Hepatic stellate cell (primary cell): ENCODE measurements around the gene CACNB3.
A peak's percentile ranks its signal among the peaks of the same experiment; 100 is the strongest.
"Not testable (repeated sequence)": the region's sequence is repeated elsewhere in the genome, so short reads cannot be mapped to it uniquely, and the experiment has no call there.

ENCODE experiments used
- DNase-seq: peaks from one replicate; pipeline ENCODE4 v3.0.0; 2011; ENCODE audit warnings: low spot score

CACNB3 gene

DNA sequence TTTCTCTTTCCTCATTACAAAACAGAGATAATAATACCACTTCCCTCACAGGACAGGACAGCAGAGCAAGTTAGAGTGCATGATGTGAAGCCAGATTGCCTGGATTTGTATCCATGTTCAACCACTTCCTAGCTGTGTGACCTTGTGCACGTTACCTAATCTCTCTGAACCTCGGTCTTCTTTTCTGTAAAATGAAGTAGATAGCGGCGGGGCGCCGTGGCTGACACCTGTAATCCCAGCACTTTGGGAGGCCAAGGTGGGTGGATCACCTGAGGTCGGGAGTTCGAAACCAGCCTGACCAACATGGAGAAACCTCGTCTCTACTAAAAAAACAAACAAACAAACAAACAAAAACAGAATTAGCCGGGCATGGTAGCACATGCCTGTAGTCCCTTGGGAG, 36.6 kb downstream of the CACNB3 start:
- DNase-seq, result not testable (repeated sequence)

DNA sequence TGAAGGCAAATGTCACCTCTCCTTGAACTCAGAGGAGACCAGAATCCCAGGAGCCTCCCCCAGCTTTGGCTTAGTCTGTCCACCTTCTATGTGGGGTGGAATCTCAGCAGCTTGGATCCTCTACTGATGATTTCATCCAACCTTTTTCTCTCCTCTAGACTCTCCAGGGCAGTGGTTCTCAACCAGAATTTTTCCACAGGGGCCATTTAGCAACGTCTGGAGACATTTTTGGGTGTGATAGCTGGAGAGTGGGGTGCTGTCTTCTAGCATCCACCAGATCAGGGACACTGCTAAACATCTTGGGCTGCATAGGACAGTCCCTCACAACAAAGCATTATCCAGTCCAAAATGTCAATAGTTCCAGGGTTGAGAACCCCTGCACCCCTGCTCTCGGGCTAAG, 38.1 kb downstream of the CACNB3 start:
- DNase-seq, result no peak

GRCh38 chr12:48857278-48857994, 39.1 kb downstream of the CACNB3 start:
- no peak for DNase-seq

GRCh38 chr12:48858043-48858442, 39.7 kb downstream of the CACNB3 start:
- no peak for DNase-seq

GRCh38 chr12:48859607-48860006, 41.3 kb downstream of the CACNB3 start:
- DNase-seq, result no peak

GRCh38 chr12:48860236-48860635, 41.9 kb downstream of the CACNB3 start:
- DNase-seq, result not testable (repeated sequence)

- DNase-seq, result no peak
These were observed 42.8 kb downstream of the CACNB3 start for GRCh38 chr12:48861111-48861510.

DNA sequence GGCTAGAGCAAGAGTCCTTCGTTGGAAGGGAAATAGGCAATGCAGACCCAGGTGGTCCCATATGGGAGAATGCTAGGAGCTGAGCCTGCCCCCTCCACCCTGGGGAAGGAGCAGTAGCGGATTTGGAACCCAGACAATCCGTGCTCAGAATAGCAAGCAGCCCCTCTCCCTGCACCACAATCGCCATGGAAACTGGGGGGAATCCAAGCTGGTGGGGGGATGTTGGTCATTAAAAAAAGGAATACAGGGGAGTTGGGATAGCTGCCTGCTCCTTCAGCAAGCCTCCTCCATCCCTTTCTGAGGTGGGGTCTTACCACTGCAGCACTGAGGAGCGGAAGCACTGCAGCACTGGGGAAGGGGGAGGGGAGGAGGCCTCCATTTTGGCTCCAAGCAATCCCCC, 44.5 kb downstream of the CACNB3 start:
- DNase-seq, result no peak

- DNase-seq, result no peak
These were observed 45.0 kb downstream of the CACNB3 start for GRCh38 chr12:48863291-48863690.

GRCh38 chr12:48865281-48866051, 47.2 kb downstream of the CACNB3 start, which contains the start of gene RND1:
RND1 (minus strand) TSS chr12:48865870; CDS start chr12:48865767, 103 bp downstream.
- DNase-seq, result peak; percentile 95

DNA sequence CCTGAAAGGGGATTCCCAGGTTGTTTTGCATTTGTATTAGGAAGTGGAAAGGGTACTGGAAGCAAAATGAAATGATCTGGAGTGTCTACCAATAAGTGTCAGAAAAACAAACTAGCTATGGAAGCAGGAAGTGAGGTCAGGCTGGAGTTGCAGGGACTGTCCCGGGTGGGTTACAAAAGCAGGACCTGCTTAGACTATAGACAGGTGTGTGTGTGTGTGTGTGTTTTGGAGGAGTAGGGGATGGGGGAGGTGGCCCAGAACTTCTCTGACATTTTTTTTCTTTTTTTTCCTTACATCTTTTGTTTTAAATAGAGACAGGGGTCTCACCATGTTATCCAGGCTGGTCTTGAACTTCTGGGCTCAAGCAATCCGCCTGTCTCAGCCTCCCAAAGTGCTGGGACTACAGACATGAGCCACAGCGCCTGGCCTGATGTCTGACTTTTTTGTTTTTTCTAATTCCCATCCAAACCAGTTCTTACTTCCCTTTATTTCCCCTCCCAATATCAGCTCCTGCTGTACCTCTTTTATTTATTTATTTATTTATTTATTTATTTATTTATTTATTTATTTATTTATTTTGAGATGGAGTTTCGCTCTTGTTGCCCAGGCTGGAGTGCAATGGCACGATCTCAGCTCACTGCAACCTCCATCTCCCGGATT, 47.9 kb downstream of the CACNB3 start:
- DNase-seq, result no peak

DNA sequence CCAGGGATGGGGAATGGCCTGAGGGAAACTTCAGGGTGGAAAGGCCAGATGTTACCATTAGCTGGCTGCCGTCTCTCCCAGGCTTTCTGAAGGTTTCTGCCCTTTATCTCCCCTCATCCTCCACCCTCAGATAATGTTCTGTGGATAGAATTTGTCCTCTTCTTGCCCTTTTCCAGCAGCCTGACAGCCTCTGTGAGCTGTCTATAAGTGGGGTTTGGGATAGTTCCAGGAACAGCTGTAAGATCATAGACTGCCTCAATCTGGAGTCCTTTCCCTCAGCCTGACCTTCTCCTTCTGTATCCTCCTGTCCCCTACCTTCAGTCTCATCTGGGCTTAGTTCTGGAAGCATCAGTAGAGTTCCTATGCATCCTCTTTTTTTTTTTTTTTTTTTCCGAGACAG, 50.2 kb downstream of the CACNB3 start:
- no peak for DNase-seq

- DNase-seq, result no peak
These were observed 50.9 kb downstream of the CACNB3 start for GRCh38 chr12:48869191-48869590.

- DNase-seq, result no peak
These were observed 54.8 kb downstream of the CACNB3 start for GRCh38 chr12:48873096-48873495.

GRCh38 chr12:48873534-48873933, 55.2 kb downstream of the CACNB3 start:
- not testable (repeated sequence) for DNase-seq

DNA sequence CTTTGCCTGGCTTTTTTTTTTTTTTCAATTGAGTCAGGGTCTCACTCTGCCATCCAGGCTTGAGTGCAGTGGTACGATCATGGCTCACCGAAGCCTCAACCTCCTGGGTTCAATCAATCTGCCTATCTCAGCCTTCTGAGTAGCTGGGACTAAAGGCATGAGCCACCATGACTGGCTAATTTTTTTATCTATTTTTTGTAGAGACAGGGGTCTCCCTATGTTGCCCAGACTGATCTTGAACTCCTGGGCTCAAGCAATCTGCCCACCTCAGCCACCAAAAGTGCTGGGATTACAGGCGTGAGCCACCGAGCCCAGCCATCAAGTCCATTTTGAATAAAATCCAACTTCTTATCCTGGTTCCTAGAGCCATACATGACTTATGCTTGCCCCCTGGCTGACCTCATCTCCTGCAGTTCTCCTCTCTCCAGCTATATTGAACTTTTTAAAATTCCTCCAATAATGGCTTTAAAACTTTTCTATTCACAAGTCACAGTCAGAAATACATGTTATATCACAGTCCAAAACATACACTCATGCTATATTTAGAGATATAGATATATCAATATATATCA, 57.7 kb downstream of the CACNB3 start:
- DNase-seq, result no peak
